Left cardiac atrium (tissue), 4 donors: ENCODE data around the gene POLR2J. TPM values are rescaled to one million over a fixed set of nuclear protein-coding genes. Genes with fewer than 3 reads are reported as not detected.
A peak's percentile ranks its signal among the peaks of the same experiment; 100 is the strongest.

Experiments used
- ATAC-seq, 2 donors: fragments of 200-7000 bp; cut with Tn5 transposase; one replicate each; pipeline ENCODE4 v1.9.1; 2020; ENCODE audit warnings: mild to moderate bottlenecking in 2 of 2, moderate library complexity in 2 of 2
- DNase-seq: peaks from one replicate; pipeline ENCODE4 v3.0.0-alpha.2; 2020
- intact Hi-C, 2 donors: fragments of 100-400 bp; cut with DNase I; formaldehyde crosslinking; loops; one replicate each; pipeline versions ENCODE4 v1.14.1 to v1.15.1; 2022 to 2023
- total RNA-seq, 2 donors: library from RNA; stranded (reverse); fragmentation: NEBNext Ultra II Directional; extraction: Animal tissue kit (Norgen Biotek cat#: 25700); gene quantifications; one replicate each; pipeline ENCODE4 v1.2.1, GENCODE V29; 2021
- donor health status: DM: no; HTN: yes; CAD: no.
- donor health status: DM: no; HTN: yes; CAD: no; lungs with severe emphysema.
- donor health status: DM: yes; HTN: yes; CAD: no.
- donor health status: Dilated cardiomyopathy.

Gene POLR2J
- total RNA-seq, 2 donors from 2014 or later = 42.9 to 52.7 TPM

- ATAC-seq (peak in 1 of 2 donors; percentile 19), DNase-seq (no peak)
- intact Hi-C loops = no loop called here
These were observed 27.2 kb downstream of the POLR2J start for GRCh38 chr7:102451371-102452054.

- DNase-seq (no peak), ATAC-seq (no peak)
- intact Hi-C loops = no loop called here
These were observed 28.5 kb downstream of the POLR2J start for GRCh38 chr7:102450242-102450641.

- ATAC-seq (no peak), DNase-seq (no peak)
- intact Hi-C loops = no loop called here
These were observed 29.6 kb downstream of the POLR2J start for GRCh38 chr7:102449136-102449535.

- no peak for ATAC-seq
- DNase-seq = no peak
- intact Hi-C loops = no loop called here
These were observed 31.4 kb downstream of the POLR2J start for GRCh38 chr7:102447311-102447710.

GRCh38 chr7:102446387-102447156 lies 32.1 kb downstream of the POLR2J start:
- DNase-seq = no peak
- ATAC-seq = no peak
- intact Hi-C loops = no loop called here

GRCh38 chr7:102445674-102446071 lies 33.0 kb downstream of the POLR2J start:
- intact Hi-C loops = no loop called here
- ATAC-seq (no peak), DNase-seq (no peak)

GRCh38 chr7:102444961-102445673 lies 33.6 kb downstream of the POLR2J start:
- no peak for DNase-seq
- intact Hi-C loops = no loop called here
- ATAC-seq = no peak

- DNase-seq = peak; percentile 75
- ATAC-seq = peak; percentile 70 to 75
- intact Hi-C loops = no loop called here
These were observed 38.5 kb downstream of the POLR2J start for GRCh38 chr7:102439963-102440795.

- intact Hi-C loops = no loop called here
- ATAC-seq (no peak), DNase-seq (no peak)
These were observed 42.6 kb downstream of the POLR2J start for GRCh38 chr7:102436118-102436517.

GRCh38 chr7:102434039-102434486 lies 44.7 kb downstream of the POLR2J start:
- peak; percentile 3 to 8 for ATAC-seq
- DNase-seq = no peak
- intact Hi-C loops = no loop called here

- intact Hi-C loops = no loop called here
- peak; percentile 88 for DNase-seq
- peak; percentile 87 to 93 for ATAC-seq
These were observed 45.3 kb downstream of the POLR2J start, which contains the start of gene ORAI2 for GRCh38 chr7:102433219-102434038. ORAI2 (plus strand) TSS chr7:102433575; CDS start chr7:102438957, 5,382 bp downstream.

GRCh38 chr7:102432442-102433218 lies 46.1 kb downstream of the POLR2J start:
- DNase-seq (no peak), ATAC-seq (peak; percentile 19 to 32)
- intact Hi-C loops = no loop called here

- ATAC-seq = no peak
These were observed 47.0 kb downstream of the POLR2J start for GRCh38 chr7:102431617-102432298.

GRCh38 chr7:102429141-102429899 lies 49.4 kb downstream of the POLR2J start:
- DNase-seq = no peak

More at GRCh38 chr7:102431617-102432298, 47.0 kb downstream of the POLR2J start:
- intact Hi-C loops = no loop called here
- no peak for DNase-seq

GRCh38 chr7:102427019-102427405 lies 51.7 kb downstream of the POLR2J start:
- DNase-seq (no peak), ATAC-seq (no peak)
- intact Hi-C loops = no loop called here

More at GRCh38 chr7:102429141-102429899, 49.4 kb downstream of the POLR2J start:
- ATAC-seq = no peak
- intact Hi-C loops = no loop called here
